Uterus (tissue), 2 donors: ENCODE results near the gene ELMO1.

ENCODE experiments used
- POLR2A ChIP-seq, 2 donors: fragments of 450-650 bp; IDR thresholded peaks; one replicate each; pipeline ENCODE4 v1.6.1; 2016; ENCODE audit warnings: antibody characterized with exemption in 2 of 2, mild to moderate bottlenecking in 1 of 2, moderate library complexity in 1 of 2
- TF ChIP-seq, protein P1 (sequence below), 4 experiments: fragments of 200-600 bp in 2 of 4; fragments of 450-650 bp in 2 of 4; sonication (generic) in 2 of 4; IDR thresholded peaks; one replicate each; pipeline ENCODE4 v1.5.1; 2016 to 2019; ENCODE audit warnings: antibody characterized with exemption in 4 of 4, mild to moderate bottlenecking in 2 of 4, moderate library complexity in 1 of 4

GRCh38 chr7:37310327-37311080, 138.2 kb downstream of the ELMO1 start:
- TF ChIP-seq, protein P1, sequence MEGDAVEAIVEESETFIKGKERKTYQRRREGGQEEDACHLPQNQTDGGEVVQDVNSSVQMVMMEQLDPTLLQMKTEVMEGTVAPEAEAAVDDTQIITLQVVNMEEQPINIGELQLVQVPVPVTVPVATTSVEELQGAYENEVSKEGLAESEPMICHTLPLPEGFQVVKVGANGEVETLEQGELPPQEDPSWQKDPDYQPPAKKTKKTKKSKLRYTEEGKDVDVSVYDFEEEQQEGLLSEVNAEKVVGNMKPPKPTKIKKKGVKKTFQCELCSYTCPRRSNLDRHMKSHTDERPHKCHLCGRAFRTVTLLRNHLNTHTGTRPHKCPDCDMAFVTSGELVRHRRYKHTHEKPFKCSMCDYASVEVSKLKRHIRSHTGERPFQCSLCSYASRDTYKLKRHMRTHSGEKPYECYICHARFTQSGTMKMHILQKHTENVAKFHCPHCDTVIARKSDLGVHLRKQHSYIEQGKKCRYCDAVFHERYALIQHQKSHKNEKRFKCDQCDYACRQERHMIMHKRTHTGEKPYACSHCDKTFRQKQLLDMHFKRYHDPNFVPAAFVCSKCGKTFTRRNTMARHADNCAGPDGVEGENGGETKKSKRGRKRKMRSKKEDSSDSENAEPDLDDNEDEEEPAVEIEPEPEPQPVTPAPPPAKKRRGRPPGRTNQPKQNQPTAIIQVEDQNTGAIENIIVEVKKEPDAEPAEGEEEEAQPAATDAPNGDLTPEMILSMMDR (IDR thresholded peaks at IDR 0.05), result no peak
- no peak for TF ChIP-seq POLR2A (IDR thresholded peaks at IDR 0.05)
